ENCODE results near the gene NKAIN4.

NKAIN4 gene

DNA sequence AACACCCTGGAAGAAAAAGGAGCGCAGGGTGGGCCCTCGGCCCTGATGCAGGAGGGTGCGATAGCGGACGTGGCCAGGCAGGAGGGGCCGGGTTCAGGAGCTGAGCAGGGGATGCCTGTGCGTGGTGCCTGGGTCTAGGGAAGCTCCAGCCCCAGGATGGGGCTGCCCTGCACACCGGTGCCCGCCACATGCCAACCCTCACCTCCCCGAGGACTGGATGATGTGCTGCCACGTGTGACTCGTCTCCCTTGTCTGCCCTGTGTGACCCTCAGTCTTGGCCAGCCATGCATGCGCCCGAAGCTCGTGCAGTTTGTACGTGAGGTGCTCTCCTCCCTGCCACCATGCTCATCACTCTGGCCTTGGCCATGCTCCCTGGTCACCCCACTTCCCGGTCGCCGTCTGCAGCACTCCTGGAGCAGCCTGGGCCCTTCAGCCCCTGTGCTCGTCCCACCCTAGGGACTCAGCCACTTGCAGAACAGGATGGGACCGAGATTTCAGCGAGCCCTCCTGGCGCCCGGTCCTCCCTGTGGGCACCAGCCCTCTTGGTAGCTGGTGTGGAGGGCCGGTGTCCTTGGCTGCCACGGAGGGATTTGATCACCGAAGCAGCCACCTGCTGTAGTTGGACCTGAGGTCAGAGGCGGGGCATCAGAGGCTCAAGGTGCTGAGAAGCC lies 34.5 kb upstream of the NKAIN4 start:
- DNase-seq (ENCODE audit: low read depth) = no peak

DNA sequence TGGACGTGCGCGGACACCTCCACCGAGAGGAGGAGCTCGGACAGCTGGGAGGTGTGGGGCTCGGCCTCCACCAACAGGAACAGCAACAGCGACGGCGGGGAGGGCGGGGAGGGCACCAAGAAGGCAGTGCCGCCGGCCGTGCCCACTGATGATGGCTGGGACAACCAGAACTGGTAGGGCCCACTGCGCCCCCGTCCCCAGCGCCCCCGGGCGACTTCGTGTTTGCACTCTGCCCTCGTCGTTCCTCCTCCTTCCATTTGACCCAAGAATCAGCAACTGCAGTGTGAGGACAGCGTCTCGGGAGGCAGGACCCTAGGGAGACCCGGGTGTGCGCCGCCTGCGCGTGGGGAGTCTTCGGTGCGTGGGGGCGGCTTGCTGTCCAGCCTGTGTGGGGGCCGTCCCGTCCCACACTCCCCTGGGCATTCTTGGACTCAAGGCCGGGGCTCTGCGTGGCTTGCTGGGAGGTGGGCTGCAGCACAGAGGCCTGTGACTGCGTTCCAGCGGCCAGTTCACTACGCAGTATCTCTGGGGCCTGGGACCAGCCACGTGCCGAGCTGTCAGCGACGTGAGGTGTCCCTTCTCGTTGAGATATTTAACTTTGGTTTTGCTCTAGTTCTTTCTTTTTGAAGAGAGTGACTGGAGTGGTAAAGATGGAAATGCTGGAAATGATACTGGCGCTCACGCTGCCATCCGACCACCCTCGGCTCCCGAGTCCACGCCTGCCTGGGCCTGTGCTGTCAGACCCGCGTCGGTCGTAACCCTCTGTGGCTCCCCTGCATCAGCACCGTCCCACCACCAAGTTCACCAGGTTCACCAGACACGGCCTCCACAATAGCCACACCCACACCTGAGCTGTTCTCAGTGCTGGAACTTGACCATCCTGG lies 33.7 kb upstream of the NKAIN4 start:
- DNase-seq (ENCODE audit: low read depth) = no peak

DNA sequence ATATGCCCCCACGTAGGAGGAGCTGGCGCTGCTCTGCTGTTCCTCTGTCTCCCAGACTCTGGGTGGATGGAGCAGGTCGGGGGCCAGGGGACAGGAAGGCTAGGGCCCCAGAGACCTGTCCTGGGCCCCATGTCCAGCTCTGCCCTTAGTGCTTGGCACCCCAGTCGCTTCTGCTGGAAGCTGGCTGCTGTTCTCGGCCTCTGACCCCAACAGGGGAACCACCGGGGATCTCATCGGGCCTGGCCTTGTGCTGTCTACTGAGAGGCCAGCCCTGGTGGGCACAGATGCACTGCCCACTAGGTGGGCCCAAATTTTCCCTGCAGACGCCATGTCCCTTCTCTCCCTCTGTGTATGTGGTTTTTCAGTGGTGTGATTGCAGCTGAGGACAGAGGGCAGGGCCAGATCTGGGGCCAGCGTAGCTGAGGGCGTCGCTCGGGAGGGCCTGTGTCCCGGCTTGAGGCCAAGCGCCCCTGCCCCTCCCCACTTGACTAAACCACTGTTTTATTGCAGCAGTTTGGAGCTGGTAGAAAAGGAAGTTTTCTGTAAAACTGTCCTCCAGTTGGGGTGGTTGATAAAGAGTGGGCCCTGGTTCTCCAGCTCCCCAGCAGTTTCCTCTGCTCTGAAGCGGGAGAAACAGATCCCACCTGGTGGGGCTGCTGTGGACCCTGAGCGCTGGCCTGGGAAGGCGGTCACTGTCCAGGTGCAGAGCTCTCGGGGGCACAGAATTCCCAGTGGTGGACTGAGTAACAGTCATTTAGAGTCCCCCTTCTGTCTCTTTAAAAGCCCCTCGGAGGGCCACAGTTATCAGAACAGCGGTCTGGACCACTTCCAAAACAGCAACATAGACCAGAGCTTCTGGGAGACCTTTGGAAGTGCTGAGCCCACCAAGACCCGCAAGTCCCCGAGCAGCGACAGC lies 32.8 kb upstream of the NKAIN4 start:
- no peak for DNase-seq (ENCODE audit: low read depth)

DNA sequence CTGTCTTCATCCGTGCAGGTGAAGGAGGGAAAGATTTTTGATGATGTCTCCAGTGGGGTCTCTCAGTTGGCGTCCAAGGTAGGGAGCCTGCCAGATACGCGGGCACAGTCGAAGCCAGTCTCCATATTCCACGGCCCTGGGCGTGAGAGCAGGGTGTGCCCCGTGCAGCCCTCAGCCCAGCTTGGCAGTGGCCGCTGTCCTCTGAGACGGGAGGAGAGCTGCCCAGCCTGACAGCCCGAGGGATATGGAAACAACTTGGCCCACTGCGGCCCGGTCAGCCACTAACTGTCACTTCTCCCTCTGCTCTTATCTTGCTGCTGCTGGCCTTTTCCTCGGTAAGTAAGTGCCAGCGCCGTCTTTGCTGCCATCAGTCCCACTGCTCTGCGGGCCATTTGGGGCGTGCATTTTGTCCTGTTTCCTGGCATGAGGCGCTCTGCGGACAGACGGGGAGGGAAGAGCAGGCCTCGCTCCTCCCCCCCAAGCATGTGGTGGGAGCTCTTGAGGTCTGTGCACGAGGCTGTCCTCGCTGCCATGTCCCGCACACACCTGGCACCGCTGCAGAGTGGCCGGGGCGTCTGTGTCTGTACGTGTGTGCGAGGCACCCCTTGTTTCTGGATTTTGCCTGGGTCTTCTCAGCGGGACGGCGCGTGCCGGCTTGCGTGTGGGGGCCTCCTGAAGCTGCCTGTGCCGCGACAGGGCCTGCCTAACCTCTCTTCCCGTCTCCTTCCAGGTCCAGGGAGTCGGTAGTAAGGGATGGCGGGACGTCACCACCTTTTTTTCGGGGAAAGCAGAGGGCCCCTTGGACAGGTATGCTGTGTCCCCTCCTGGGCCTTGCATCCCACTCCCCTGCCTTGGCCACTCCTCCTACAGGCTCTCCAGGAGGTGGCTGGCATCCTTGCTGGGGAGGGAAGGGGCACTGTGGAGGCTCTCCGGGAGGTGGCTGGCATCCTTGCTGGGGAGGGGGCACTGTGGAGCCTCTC lies 31.7 kb upstream of the NKAIN4 start:
- no peak for DNase-seq (ENCODE audit: low read depth)

DNA sequence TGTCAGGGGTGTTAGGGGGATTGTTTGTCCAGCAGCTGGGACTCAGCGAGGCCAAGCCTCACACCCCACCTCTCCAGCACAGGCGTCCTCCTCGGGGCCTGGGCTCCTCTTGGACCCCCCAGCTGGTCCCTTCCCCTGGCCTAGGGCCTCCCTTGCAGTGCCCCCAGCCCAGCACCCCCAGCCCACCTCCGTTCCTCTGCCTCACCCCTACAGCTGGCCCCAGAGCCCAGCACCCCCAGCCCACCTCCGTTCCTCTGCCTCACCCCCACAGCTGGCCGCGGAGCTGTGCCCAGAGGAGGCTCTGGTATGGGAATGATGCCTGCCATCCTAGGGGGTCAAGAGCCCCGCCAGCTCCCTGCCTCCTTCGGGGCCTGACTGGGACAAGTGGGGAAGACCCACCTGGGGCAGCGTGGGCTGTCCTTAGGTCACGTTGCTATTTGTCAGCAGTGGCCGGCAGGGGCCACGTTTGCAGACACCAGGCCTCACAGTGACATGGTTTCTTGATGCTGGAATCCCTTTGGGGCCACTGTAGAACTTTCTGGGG lies 30.8 kb upstream of the NKAIN4 start:
- DNase-seq (ENCODE audit: low read depth) = no peak

DNA sequence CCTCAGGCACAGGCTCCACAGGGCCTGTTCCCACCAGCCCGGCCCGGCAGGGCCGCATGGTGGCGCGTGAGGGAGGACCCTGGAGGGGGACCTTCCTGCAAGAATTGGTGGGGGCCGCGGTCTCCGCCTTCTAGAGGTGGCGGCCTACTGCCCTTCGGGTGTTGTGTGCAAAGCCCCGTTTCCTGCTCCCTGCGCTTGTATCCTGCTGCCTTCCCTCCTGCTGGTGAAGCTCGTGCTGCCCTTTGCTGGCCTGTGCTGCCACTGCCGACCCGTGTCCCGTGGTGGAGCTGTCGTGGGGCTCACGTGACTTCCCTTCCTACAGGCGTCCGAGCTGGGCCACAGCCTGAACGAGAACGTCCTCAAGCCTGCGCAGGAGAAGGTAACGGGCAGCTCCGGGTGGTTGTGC lies 30.3 kb upstream of the NKAIN4 start:
- no peak for DNase-seq (ENCODE audit: low read depth)

DNA sequence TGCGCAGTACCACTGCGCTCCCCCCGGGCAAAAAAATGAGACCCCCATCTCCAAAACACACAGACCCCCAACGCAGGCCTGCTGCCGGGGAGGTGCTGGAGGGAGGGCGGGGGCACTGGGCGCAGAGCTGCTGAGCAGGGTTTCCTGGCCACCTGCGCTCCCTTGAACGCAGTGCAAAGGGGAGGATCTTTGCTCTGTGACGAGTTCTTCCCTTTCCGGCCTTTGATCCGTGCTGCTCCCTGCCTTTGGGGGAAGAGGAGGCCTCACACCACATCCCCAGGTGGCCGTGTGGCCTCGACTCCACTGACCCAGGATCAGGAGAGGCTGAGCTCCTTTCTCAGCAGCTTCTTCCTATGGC lies 29.8 kb upstream of the NKAIN4 start:
- no peak for DNase-seq (ENCODE audit: low read depth)

DNA sequence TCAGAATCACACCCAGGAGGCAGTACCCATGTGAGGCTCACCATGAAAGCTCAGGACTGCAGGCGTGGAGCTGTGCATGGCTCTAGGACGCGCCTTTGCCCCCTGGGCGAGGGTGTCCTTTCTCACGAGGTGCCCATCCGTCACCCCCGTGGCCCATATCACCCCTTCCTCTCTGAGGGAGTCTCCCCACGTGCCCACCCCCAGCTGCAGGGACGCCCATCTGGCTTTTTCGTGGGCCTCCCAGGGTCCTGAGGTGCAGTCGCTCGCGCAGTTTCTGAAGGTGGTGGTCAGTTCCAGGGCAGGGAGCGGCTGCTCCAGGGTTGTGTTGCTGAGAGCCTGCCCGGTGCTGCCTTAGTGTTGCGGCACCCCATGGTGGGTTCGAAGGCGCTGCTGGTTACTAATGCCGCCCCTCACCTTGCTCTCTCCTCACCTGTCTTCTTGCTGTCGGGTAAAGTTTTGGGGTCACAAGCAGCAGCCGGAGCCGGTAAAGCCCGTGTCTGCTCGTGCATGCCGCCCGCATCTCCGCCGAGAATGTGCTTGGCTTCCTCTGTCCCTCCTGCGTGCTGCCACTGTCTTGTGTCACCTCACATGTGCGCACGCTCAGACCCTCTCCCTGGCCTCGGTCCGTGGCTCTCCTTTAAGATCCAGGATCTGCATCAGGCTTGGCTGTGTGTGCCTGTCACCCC lies 29.3 kb upstream of the NKAIN4 start:
- DNase-seq (ENCODE audit: low read depth) = no peak

DNA sequence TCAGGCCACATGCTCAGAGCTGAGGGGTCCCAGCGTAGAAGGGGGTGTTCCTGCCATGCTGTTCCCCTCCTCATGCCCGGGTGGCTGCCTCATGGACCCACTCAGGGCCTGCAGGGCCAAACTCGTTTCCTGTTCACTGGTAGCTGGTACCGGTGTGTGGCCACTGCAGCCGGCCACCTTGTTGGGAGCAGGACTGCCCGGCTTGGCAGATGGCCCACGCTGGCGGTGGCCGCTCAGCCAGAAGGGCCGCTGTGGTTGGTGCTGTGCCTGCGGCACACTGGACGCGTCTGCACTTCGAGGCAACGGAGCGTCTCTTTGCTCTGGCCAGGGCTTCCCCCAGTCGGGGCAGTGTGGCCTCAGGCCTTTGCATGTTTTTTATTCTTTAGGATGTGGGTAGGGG lies 28.7 kb upstream of the NKAIN4 start:
- no peak for DNase-seq (ENCODE audit: low read depth)

DNA sequence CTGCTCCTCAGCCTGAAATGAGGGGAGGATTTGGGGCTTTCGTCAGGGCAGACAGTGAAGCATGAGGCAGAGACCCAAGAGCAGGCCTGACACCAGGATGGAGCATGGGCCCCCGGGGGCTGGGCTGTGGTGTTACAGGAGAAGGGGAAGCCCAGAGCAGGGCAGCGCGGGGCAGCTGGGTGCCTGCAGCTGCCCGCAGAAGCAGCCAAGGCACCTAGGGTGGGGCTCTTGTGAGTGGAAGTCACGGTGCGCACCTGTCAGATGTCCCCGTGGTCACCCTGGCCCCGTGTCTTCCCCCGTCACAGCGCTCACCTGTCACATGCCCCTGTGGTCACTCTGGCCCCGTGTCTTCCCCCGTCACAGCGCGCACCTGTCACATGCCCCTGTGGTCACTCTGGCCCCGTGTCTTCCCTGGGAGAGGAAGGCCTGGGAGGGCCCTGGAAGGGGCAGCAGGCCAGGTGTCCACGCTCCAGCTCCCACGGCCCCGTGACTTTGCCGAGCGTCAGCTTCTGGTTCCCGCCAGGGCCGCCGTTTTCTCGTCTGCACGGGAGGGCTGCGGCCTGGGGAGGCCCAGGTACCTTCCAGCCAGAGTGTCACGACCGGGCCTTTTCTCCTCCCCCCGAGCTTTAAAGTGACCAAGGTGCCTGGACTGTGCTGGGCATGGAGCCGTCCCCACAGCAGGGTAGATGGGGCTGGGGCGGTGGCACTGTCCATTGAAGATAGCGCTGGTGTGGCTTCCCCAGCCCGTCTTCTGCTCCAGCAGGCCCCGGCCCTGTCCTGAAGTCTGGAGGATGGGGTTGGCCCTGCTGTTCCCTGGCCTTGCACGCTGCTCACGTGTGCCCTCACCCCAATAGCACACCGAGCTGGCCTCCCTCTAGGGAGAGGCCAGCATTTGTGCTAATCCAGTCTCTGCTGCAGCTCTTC lies 27.7 kb upstream of the NKAIN4 start:
- DNase-seq (ENCODE audit: low read depth) = no peak

DNA sequence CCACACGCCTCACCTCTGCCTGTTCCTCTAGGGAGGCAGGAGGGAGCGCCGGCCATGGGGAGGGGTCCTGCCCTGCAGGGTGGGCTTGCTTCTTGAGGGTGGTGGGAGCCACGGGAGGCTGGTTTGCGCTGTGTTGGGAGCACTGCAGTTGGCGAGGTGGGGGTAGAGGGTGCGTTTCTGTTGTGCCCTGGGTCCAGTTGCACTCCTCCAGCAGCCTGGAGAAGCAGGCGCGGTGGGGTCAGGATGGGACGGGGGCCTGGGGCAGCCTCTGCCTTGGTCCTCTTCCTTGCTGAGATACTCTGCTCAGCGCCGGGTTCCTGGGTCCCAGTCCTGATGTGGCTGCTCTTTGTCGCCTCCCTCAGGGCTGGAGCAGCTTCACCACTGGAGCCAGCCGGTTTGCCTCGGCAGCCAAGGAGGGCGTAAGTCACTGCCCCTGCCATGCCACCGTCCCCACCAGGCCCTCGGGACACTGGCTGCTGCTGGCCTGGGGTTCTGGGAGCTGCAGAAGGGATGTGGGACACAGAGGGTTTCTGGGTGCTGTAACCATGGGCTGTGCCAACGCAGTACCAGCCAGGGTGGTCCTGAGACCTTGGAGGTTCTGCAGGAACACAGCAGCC lies 26.8 kb upstream of the NKAIN4 start:
- DNase-seq (ENCODE audit: low read depth) = no peak

DNA sequence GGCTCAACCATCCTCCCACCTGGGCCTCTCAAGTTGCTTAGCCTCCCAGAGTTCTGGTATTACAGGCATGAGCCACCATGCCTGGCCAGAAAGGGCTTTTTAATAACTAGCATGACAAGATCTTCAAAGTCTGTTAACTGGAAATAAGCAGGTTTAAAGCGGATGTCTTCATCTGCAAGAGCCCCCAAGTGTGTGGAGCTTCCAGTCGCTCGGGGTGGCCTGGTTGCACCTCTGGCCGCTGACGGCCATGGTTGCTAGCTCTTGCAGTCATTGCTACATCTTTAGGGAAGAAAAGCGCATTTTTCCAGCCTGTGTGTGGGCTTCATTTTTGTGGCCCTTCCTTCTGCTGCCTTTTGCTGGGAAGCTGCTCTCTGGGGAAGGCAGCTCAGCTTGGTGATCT lies 26.1 kb upstream of the NKAIN4 start:
- no peak for DNase-seq (ENCODE audit: low read depth)

DNA sequence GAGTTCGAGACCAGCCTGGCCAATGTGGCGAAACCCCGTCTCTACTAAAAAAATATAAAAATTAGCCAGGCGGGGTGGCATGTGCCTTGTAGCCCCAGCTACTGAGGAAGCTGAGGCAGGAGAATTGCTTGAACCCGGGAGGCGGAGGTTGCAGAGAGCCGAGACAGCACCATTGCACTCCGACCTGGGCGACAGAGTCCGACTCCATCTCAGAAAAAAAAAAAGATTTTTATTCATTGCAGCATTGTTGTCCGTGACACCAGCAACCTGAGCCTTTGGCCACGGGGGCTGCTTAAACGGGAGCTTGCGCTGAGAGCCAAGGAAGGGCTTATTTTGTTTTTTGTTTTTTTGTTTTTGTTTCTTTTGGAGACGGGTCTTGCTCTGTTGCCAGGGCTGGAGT lies 25.7 kb upstream of the NKAIN4 start:
- no peak for DNase-seq (ENCODE audit: low read depth)

DNA sequence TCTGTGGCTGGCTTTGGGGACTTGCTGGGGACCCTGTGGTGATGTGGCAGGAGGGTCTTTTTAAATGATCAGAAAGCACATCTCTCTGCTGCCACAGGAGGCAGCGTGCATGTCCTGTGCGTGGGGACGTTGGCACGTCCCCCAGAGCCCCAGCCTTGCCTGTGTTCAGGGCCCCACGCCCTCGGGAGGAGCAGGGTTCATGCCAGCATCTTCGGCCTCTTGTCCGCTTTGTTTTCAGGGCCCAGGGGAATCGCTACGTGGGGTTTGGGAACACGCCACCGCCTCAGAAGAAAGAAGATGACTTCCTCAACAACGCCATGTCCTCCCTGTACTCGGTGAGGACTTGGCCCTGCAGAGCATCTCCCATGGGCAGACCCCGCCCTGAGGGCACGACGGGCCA lies 24.4 kb upstream of the NKAIN4 start:
- DNase-seq (ENCODE audit: low read depth) = no peak

DNA sequence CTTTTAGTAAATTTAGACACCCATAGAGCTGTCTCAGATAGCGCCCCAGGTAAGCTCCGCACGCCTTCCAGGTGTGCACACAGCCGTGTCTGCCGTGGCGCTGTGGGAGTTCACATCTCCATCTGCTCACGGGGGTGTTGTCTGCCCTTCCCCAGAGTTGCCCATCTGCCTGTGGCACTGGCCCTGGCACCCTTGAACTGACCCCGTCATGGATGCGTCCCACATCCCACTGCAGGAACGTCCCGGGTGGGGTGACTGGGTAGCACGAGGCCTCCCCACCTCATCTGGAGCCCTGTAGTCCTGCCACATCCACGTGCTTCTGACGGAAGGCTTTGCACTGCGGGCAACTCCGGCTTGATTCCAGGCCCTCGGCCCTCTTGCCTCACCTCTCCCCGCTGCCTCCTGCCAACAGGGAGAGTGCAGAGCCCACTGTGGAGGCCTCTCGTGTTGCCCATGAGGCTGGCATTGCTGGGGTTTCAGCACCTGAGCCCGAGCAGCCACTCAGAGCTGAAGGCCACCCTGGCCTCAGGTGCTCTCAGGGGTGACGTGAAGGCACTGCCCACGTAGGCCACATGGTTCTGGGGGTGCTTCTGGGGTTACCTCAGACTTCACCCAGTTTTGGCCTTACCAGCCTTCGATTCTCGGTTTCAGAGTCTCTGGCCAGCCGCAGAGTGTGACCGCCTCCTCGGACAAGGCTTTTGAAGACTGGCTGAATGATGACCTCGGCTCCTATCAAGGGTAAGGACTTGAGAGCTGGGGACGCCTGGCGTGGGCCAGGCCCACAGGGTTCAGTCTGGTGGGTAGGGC lies 23.4 kb upstream of the NKAIN4 start:
- no peak for DNase-seq (ENCODE audit: low read depth)

DNA sequence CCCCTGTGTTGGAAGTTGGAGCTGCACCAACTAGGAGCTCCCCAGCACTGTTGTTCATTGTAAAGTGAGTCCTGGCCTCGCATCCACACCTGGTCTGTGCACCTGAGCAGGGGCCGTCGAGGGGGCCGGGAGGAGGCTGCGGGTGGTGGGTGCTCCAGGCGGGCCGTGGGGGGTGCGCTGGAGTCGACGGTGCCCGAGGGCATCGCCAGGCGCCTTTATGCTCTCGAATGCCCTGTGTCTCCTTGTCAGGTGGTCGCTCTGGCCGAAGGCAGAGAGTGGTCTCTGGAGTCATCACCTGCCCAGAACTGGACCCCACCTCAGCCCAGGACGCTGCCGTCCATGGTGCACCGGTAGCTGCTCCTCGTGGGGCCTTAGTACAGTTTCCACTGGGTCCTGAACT lies 22.7 kb upstream of the NKAIN4 start:
- no peak for DNase-seq (ENCODE audit: low read depth)

DNA sequence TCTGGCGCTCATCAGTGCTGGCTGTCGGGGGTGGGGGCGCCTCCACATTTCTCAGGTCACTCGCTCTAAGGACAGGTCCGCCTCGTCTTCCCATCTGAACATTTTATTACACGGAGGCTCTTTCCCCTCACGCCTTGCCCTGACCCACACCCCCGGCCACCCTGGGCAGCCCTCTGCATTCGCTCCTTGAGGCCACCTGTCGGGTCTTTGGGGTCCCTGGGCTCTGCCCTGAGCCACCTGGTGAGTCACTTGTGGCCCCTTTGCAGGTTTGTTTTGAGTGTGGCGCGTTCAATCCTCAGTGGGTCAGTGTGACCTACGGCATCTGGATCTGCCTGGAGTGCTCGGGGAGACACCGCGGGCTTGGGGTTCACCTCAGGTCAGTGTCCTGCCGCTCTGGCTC lies 21.6 kb upstream of the NKAIN4 start:
- DNase-seq (ENCODE audit: low read depth) = no peak

Measured in stimulated activated CD8-positive, alpha-beta memory T cell treated with anti-CD3 and anti-CD28 coated beads, Interleukin-4, amount 100 ng/mL, for 24 hours (primary cell).